DND-41 (cell line): Measurements from ENCODE around the gene LARP7.

Source experiments
- ATAC-seq: fragments of 200-7000 bp; cut with Tn5 transposase; 3 replicates; pipeline ENCODE4 v1.9.1; 2021; ENCODE audit warnings: low read depth; ENCODE audit not compliant: insufficient read depth
- DNase-seq: peaks from one replicate; pipeline ENCODE4 v3.0.0-alpha.2; 2020
- H2AFZ ChIP-seq: 2 replicates; pipeline ENCODE4 v1.6.0; 2012; ENCODE audit warnings: low read depth, low read length
- H3K27ac ChIP-seq: 2 replicates; pipeline ENCODE4 v1.5.1; 2012; ENCODE audit warnings: low read length, inconsistent platforms
- H3K27me3 ChIP-seq: fragments of 200-600 bp; sonication (generic); 2 replicates; pipeline ENCODE4 v1.6.0; 2012; ENCODE audit warnings: low read length, mild to moderate bottlenecking, inconsistent platforms; ENCODE audit not compliant: insufficient read depth, poor library complexity
- H3K36me3 ChIP-seq: 2 replicates; pipeline ENCODE4 v1.5.1; 2012; ENCODE audit warnings: low read length, inconsistent platforms; ENCODE audit not compliant: insufficient read depth
- H3K4me1 ChIP-seq: 2 replicates; pipeline ENCODE4 v1.5.1; 2012; ENCODE audit warnings: mild to moderate bottlenecking, low read length; ENCODE audit not compliant: insufficient read depth
- H3K4me2 ChIP-seq: 2 replicates; pipeline ENCODE4 v1.6.0; 2012; ENCODE audit warnings: mild to moderate bottlenecking, moderate library complexity, low read length, inconsistent platforms; ENCODE audit not compliant: insufficient read depth
- H3K4me3 ChIP-seq, 2 experiments: fragments of 200-600 bp in 1 of 2; shearing (Covaris generic) in 1 of 2; 2 replicates each; pipeline ENCODE4 v1.5.1; 2012 to 2016; ENCODE audit warnings: inconsistent platforms in 2 of 2, low read length in 2 of 2, mild to moderate bottlenecking in 2 of 2, low read depth in 1 of 2, moderate library complexity in 1 of 2
- H3K79me2 ChIP-seq: 2 replicates; pipeline ENCODE4 v1.6.0; 2012; ENCODE audit warnings: low read length, inconsistent platforms; ENCODE audit not compliant: insufficient read depth
- H3K9ac ChIP-seq: 2 replicates; pipeline ENCODE4 v1.6.0; 2012; ENCODE audit warnings: low read depth, mild to moderate bottlenecking, inconsistent platforms, low read length, moderate library complexity
- H3K9me3 ChIP-seq: 2 replicates; pipeline ENCODE4 v1.5.1; 2012; ENCODE audit warnings: low read length, moderate library complexity, mild to moderate bottlenecking, inconsistent platforms; ENCODE audit not compliant: insufficient read depth, severe bottlenecking
- H4K20me1 ChIP-seq: 2 replicates; pipeline ENCODE4 v1.6.0; 2012; ENCODE audit warnings: low read length; ENCODE audit not compliant: insufficient read depth
- CTCF ChIP-seq: IDR thresholded peaks from 2 replicates; pipeline ENCODE4 v1.5.1; 2012; ENCODE audit warnings: borderline replicate concordance, low read length, moderate library complexity, mild to moderate bottlenecking; ENCODE audit not compliant: poor library complexity, severe bottlenecking; ENCODE audit errors: extremely low read depth
- EZH2 ChIP-seq: IDR thresholded peaks from 3 replicates; pipeline ENCODE4 v1.6.1; 2012; ENCODE audit warnings: borderline replicate concordance, low read depth, mild to moderate bottlenecking, moderate library complexity, low read length, inconsistent platforms; ENCODE audit not compliant: severe bottlenecking

Gene LARP7

GRCh38 chr4:112706840-112707207 lies 69.9 kb downstream of the LARP7 start:
- Histone ChIP-seq H3K9ac (no peak overlapping the region), H4K20me1 (no peaks in the 10 kb centered on the region), H3K36me3 (no peaks in the 10 kb centered on the region), H2AFZ (no peak overlapping the region), H3K79me2 (no peaks in the 10 kb centered on the region), H3K4me3 (no peak overlapping the region), H3K4me2 (no peak overlapping the region), H3K27ac (no peak overlapping the region), H3K27me3 (peaks cover 2% of the 10 kb centered on the region), H3K9me3 (no peaks in the 10 kb centered on the region), H3K4me1 (no peaks in the 10 kb centered on the region)
- no peak for DNase-seq
- no peak for TF ChIP-seq EZH2
- no peak for TF ChIP-seq CTCF
- ATAC-seq: no peak
